ENCODE measurements around the gene CNGB1.

DNA sequence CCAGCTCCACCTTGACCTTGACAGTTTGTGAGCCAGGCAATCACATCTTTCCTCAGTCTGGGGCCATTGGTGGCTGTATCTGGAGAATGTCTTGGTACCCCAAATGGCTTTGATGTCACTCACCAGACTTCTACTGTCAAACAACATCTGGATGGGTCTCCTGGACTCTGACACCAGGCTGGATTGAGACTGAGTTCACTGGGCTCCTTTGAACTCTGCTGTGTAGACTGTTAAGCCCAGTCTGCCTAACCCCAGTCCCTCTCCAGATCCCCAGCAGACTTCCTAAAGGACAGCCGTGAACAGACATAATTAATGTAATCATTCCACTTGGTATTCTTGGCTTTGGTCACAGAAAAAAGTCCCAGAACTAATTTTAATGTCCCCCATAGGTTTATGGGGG is 84.5 kb downstream of the CNGB1 start:
- no peak for TF ChIP-seq POLR2A (IDR thresholded peaks at IDR 0.05)
- TF ChIP-seq, protein P1, sequence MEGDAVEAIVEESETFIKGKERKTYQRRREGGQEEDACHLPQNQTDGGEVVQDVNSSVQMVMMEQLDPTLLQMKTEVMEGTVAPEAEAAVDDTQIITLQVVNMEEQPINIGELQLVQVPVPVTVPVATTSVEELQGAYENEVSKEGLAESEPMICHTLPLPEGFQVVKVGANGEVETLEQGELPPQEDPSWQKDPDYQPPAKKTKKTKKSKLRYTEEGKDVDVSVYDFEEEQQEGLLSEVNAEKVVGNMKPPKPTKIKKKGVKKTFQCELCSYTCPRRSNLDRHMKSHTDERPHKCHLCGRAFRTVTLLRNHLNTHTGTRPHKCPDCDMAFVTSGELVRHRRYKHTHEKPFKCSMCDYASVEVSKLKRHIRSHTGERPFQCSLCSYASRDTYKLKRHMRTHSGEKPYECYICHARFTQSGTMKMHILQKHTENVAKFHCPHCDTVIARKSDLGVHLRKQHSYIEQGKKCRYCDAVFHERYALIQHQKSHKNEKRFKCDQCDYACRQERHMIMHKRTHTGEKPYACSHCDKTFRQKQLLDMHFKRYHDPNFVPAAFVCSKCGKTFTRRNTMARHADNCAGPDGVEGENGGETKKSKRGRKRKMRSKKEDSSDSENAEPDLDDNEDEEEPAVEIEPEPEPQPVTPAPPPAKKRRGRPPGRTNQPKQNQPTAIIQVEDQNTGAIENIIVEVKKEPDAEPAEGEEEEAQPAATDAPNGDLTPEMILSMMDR (IDR thresholded peaks at IDR 0.05) = no peak

Data from uterus (tissue), 2 donors.